ENCODE results near the gene HLTF. TPM values are rescaled to one million over a fixed set of nuclear protein-coding genes. Genes with fewer than 3 reads are reported as not detected.

HLTF gene
- total RNA-seq, 1 donor from 2014 or later: 12.9 TPM

DNA sequence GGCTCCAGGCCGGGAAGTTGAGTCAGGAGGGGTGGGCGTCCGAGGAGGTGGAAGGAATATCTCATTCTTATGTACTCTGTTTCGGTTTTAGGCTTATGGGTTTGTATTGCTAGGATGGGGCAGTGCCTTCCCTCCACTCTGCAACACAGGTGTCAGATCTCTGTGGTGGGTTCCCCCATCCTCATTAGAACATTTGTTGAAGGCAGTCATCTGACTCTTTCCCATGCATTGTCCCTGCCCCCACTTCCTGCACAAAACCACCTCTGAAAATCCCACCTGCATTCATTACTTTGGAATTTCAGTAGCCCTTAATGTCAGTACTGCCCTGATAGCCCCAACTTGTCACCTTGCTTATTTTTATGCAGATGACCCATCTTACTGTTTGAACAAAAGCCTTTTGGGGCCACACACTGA is 65.5 kb downstream of the HLTF start:
- Histone ChIP-seq H3K27me3 (ENCODE audit: control insufficient read depth, insufficient read depth, low read length) (no peaks in the 10 kb centered on the region), H3K36me3 (ENCODE audit: control insufficient read depth, insufficient read depth, low read length) (no peaks in the 10 kb centered on the region), H3K4me3 (ENCODE audit: low read depth, low read length) (no peak overlapping the region)
- FAIRE-seq (no peak), DNase-seq (ENCODE audit: low read depth) (no peak)
- TF ChIP-seq, protein P1, sequence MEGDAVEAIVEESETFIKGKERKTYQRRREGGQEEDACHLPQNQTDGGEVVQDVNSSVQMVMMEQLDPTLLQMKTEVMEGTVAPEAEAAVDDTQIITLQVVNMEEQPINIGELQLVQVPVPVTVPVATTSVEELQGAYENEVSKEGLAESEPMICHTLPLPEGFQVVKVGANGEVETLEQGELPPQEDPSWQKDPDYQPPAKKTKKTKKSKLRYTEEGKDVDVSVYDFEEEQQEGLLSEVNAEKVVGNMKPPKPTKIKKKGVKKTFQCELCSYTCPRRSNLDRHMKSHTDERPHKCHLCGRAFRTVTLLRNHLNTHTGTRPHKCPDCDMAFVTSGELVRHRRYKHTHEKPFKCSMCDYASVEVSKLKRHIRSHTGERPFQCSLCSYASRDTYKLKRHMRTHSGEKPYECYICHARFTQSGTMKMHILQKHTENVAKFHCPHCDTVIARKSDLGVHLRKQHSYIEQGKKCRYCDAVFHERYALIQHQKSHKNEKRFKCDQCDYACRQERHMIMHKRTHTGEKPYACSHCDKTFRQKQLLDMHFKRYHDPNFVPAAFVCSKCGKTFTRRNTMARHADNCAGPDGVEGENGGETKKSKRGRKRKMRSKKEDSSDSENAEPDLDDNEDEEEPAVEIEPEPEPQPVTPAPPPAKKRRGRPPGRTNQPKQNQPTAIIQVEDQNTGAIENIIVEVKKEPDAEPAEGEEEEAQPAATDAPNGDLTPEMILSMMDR (IDR thresholded peaks at IDR 0.05; ENCODE audit: insufficient read depth, low read length, severe bottlenecking): no peak

GRCh38 chr3:149020196-149020838 is 66.0 kb downstream of the HLTF start:
- FAIRE-seq: no peak
- TF ChIP-seq, protein P1 (IDR thresholded peaks at IDR 0.05; ENCODE audit: insufficient read depth, low read length, severe bottlenecking): no peak

GRCh38 chr3:149019580-149019979 is 66.8 kb downstream of the HLTF start:
- TF ChIP-seq, protein P1 (IDR thresholded peaks at IDR 0.05; ENCODE audit: insufficient read depth, low read length, severe bottlenecking): no peak
- DNase-seq (ENCODE audit: low read depth) (peak; percentile 29), FAIRE-seq (no peak)
- Histone ChIP-seq H3K4me3 (ENCODE audit: low read depth, low read length) (no peak overlapping the region), H3K27me3 (ENCODE audit: control insufficient read depth, insufficient read depth, low read length) (no peaks in the 10 kb centered on the region), H3K36me3 (ENCODE audit: control insufficient read depth, insufficient read depth, low read length) (no peaks in the 10 kb centered on the region)

More at GRCh38 chr3:149020196-149020838, 66.0 kb downstream of the HLTF start:
- no peaks in the 10 kb centered on the region for H3K27me3 ChIP-seq (ENCODE audit: control insufficient read depth, insufficient read depth, low read length)
- no peak overlapping the region for H3K4me3 ChIP-seq (ENCODE audit: low read depth, low read length)
- H3K36me3 ChIP-seq (ENCODE audit: control insufficient read depth, insufficient read depth, low read length): no peaks in the 10 kb centered on the region
- DNase-seq (ENCODE audit: low read depth): no peak

GRCh38 chr3:149018247-149018646 is 68.1 kb downstream of the HLTF start:
- Histone ChIP-seq H3K36me3 (ENCODE audit: control insufficient read depth, insufficient read depth, low read length) (no peaks in the 10 kb centered on the region), H3K4me3 (ENCODE audit: low read depth, low read length) (no peak overlapping the region), H3K27me3 (ENCODE audit: control insufficient read depth, insufficient read depth, low read length) (no peaks in the 10 kb centered on the region)
- DNase-seq (ENCODE audit: low read depth): no peak
- no peak for FAIRE-seq
- TF ChIP-seq, protein P1 (IDR thresholded peaks at IDR 0.05; ENCODE audit: insufficient read depth, low read length, severe bottlenecking): no peak

DNA sequence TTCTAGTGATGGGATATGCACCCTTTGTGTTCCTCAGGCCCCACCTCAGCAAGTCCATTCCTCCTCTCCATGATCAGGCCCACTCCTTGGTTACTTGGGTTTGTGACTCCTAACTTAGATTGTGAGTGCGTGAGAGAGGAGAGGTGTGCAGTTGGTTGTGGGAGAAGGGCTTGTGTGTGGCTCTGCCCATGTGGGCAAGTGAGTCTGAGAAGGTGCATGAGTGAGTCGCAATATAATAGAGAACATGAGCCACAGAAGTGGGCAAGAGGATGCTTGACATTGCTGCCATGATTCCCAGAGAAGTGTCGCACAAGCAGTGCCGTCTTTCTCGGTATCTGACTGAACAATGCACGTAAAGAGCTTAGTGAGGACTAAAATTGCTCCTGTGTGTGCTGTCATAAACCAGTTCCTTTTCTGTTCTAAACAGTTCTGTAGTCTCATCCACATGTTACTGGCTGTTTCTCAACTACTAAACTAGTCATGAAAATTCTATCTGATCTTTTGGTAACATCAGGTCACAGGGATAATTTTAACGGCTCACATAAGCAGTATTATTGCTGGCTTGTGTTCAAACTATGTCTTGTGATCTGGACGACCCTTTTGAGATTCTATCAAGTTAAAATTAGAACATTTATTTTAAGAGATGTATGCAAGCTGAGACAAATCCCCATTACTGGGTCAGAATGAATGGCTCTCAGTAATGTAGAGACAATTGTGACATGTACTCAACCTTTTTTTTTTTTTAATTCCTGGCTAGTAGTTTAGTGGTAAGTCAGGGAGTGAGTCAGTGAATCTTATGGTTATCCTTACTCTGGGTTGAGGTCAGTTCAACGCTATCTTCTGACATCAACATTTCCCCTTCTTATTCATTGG is 69.4 kb downstream of the HLTF start:
- FAIRE-seq (no peak), DNase-seq (ENCODE audit: low read depth) (peak; percentile 83)
- Histone ChIP-seq H3K4me3 (ENCODE audit: low read depth, low read length) (no peak overlapping the region), H3K27me3 (ENCODE audit: control insufficient read depth, insufficient read depth, low read length) (no peaks in the 10 kb centered on the region), H3K36me3 (ENCODE audit: control insufficient read depth, insufficient read depth, low read length) (no peaks in the 10 kb centered on the region)
- TF ChIP-seq, protein P1 (IDR thresholded peaks at IDR 0.05; ENCODE audit: insufficient read depth, low read length, severe bottlenecking): no peak

Measured in bronchial epithelial cell (primary cell).